ENCODE data around the gene SH2D3A.
A peak's percentile ranks its signal among the peaks of the same experiment; 100 is the strongest.

- TF ChIP-seq CTCF (IDR thresholded peaks at IDR 0.05; ENCODE audit: low read length) (peak; percentile 30; the same call in 1 of the 2 replicates), EZH2phosphoT487 (IDR thresholded peaks at IDR 0.05; ENCODE audit: low read length) (no peak), EZH2 (optimal IDR thresholded peaks at IDR 0.05; ENCODE audit: low read depth, low read length) (no peak)
These were observed 56.8 kb downstream of the SH2D3A start for GRCh38 chr19:6710273-6711077.
